HG02642 (cell line): ENCODE results near the gene MT1G.
"Not testable (repeated sequence)": the region's sequence is repeated elsewhere in the genome, so short reads cannot be mapped to it uniquely, and the experiment has no call there.

Source experiments
- ATAC-seq: cut with Tn5 transposase; IDR thresholded peaks from one replicate; pipeline ENCODE4 v1.9.1; 2021; ENCODE audit warnings: mild to moderate bottlenecking; ENCODE audit not compliant: unreplicated experiment, poor library complexity

Gene MT1G

GRCh38 chr16:56667581-56668571, at the start of gene MT1G:
MT1G (minus strand) TSS chr16:56668065; CDS start chr16:56667993, 72 bp downstream.
- ATAC-seq = no peak

- not testable (repeated sequence) for ATAC-seq
These were observed 49.7 kb upstream of the MT1G start for GRCh38 chr16:56717532-56717931.

- no peak for ATAC-seq
These were observed 48.9 kb upstream of the MT1G start for GRCh38 chr16:56716761-56717160.

- no peak for ATAC-seq
These were observed 47.3 kb upstream of the MT1G start for GRCh38 chr16:56715126-56715525.

GRCh38 chr16:56713794-56714193, 45.9 kb upstream of the MT1G start:
- ATAC-seq = no peak

- no peak for ATAC-seq
These were observed 44.0 kb upstream of the MT1G start for GRCh38 chr16:56711862-56712261.

GRCh38 chr16:56710181-56710737, 42.4 kb upstream of the MT1G start:
- no peak for ATAC-seq

- no peak for ATAC-seq
These were observed 41.7 kb upstream of the MT1G start for GRCh38 chr16:56709443-56710040.

- ATAC-seq = no peak
These were observed 40.9 kb upstream of the MT1G start for GRCh38 chr16:56708525-56709442.

GRCh38 chr16:56702836-56703235, 35.0 kb upstream of the MT1G start:
- ATAC-seq = no peak

- ATAC-seq = no peak
These were observed 33.7 kb upstream of the MT1G start for GRCh38 chr16:56701534-56701933.

GRCh38 chr16:56700631-56701030, 32.8 kb upstream of the MT1G start:
- no peak for ATAC-seq

GRCh38 chr16:56700195-56700594, 32.3 kb upstream of the MT1G start:
- no peak for ATAC-seq

GRCh38 chr16:56697456-56698155, 29.7 kb upstream of the MT1G start:
- ATAC-seq = no peak

GRCh38 chr16:56695246-56695645, 27.4 kb upstream of the MT1G start:
- ATAC-seq = no peak

GRCh38 chr16:56691885-56692284, 24.0 kb upstream of the MT1G start:
- no peak for ATAC-seq

- ATAC-seq = no peak
These were observed 22.7 kb upstream of the MT1G start for GRCh38 chr16:56690420-56691122.

GRCh38 chr16:56689171-56689570, 21.3 kb upstream of the MT1G start:
- ATAC-seq = no peak

- no peak for ATAC-seq
These were observed 20.9 kb upstream of the MT1G start for GRCh38 chr16:56688762-56689161.
